Stimulated activated CD8-positive, alpha-beta memory T cell treated with anti-CD3 and anti-CD28 coated beads, Interleukin-4, amount 100 ng/mL, for 24 hours (primary cell): ENCODE results near the gene TIE1.

Source experiments
- DNase-seq: peaks from one replicate; pipeline ENCODE4 v3.0.0-alpha.2; 2020; ENCODE audit warnings: low read depth

Gene TIE1

GRCh38 chr1:43300378-43301094 lies at the start of gene TIE1:
TIE1 (plus strand) TSS chr1:43300982; CDS start chr1:43301072, 90 bp downstream.
- DNase-seq = no peak

GRCh38 chr1:43251024-43251423 lies 49.8 kb upstream of the TIE1 start:
- DNase-seq = no peak

DNA sequence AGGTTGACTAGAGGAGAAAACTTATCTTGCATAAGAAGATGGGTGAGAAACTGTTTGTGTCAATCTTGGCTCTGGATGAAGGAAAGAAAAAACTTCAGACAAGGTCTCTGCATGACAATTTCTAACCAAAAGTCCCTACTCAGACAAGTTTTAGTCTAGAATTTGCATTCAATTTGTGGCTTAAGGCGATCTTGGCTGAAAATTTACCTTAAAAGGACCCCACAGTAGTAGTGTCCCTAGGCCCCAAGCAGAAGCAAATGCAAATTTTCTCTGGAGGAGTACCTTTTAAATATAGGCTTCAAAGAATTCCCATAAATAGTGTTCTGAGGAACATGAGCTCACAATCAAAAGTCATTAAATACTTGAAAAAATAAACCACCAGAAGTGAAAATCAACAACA lies 48.6 kb upstream of the TIE1 start:
- DNase-seq = no peak

- DNase-seq = no peak
These were observed 47.6 kb upstream of the TIE1 start for GRCh38 chr1:43253173-43253572.

GRCh38 chr1:43253876-43254275 lies 46.9 kb upstream of the TIE1 start:
- DNase-seq = no peak

DNA sequence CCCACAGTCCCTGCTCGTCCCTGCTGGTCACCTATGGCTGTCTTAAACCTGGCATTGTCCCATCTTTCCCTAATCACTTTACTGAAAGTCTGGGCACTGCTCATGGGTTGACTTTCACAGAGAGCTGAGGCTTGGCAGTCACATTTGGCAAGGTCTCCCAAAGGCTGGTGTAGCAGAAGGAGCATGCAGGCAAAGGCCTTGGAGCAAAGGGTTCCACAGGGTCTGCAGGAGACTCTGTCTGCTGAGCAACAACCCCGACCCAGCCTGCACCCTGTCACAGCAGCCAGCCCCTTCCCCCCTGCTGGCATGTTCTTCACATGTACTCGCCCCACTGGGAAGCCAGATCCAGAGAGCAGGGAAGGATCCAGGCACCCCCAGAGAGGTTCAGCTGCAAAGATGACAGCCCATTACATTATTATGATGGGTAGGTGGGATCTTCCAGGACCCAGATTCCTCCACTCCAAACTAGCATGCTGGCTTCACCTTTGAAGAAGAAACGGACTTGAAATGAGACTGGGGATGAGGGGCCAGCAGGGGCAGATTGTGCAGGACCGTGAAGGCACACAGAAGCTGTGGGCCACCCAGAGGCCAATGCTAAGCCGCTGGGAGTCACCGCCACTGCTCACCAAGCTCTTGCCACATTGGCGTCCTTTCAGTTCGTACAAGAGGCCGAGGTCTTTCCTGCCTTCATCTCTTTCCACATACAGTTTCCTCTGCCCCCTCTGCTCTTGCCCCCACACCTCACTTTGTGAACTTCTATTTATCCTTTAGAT lies 45.2 kb upstream of the TIE1 start:
- DNase-seq = no peak

- no peak for DNase-seq
These were observed 43.9 kb upstream of the TIE1 start for GRCh38 chr1:43256675-43257570.

DNA sequence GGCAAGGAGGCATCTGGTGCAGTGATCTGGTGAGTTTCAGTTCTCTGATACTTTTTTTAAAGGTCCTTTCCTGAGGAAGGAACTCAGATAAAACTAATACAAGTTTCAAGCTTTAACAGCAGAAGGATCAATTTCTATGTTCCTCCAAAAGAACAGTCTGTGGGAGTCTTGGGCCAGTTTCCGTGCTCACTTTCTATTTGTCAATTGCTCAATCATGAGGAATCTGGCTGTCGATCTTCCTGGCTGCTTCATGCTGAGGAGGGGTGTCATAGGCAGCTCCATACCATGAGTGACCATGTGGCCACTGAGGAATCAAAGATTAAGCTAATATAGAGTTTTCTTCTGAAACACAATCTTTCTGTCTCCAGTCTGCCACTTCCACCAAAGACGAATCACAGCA lies 42.4 kb upstream of the TIE1 start:
- no peak for DNase-seq

- DNase-seq = no peak
These were observed 35.4 kb upstream of the TIE1 start for GRCh38 chr1:43265431-43265830.

DNA sequence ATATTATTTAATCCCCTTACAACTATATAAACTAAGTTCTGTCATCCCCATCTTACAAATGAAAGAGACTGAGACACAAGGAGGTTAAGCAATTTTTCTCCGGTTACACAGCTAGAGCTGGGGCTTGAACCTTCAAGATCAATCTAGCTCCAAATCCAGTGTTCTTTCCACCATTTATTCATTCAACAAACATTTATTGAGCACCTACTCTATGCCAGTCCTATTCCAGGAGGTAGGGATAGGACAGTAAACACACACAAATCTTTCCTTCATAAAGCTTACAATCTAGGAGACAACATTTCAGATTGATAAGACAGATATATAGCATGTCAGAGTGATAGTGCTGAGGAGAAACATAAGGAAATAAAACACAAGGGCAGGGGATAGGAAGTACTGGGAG lies 33.9 kb upstream of the TIE1 start:
- no peak for DNase-seq

DNA sequence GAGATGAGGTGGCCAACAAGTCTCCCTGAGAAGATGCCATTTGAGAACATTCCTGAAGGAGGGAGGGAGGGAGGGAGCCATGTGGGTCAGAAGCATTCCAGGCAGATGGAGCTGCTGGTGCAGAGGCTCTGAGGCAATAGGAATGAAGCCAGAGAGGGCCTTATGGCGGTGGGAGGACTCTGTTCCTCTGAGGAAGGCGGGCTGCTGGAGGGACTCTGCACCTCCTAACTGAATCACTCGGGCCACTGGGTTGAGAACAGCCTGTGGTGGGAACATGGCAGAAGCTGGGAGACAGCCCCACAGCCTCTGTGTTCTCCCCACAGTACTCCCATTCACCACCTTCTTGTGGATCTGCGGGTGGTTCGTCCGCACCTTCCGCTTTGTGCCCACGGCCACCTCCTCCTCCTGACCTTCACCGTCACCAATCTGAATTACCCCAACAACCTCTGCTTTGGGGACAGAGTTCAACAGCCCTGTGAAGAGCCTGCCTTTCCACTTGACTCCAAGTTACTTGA lies 33.4 kb upstream of the TIE1 start:
- no peak for DNase-seq

- no peak for DNase-seq
These were observed 32.9 kb upstream of the TIE1 start for GRCh38 chr1:43267818-43268425.

DNA sequence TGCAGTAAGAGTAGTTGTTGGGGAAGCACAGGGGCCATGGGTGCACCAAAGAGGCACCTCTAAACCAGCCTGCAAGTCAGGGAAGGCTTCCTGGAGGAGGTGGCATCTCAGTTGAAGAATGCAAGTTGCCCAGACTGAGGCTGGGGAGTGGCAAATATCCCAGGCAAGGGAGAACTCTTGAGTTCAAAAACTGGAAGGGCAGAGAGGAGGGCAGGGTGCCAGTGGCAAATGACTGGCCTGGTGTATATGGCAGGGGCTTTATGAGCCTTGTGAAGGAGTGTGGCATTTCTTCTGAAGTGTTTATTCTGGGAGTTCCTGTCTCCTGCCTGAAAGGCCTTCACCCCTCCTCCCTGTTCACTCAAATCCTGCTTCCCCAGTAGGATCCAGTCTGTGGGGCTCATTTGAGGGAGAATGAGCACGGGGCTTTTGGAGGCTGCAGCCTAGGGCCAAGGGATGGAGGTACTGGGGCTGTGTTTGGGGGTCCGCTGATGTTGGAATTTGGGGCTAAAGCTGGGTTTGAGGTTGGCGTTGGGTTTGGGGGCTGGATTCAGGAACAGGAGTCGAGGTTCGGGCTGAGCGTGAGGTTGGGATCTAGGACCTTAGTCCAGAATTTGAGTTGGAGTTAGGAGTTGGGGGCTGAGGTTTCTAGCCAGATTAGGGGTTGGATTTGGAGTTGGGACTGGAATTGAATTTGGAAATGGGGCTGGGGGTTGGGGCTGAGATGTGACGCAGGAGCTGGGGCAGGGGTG lies 31.0 kb upstream of the TIE1 start, which contains the start of gene TMEM125:
TMEM125 (plus strand) TSS at position 357 of the 749 bp plus-strand sequence. CDS start 2,740 bp downstream, outside the sequence.
- no peak for DNase-seq

- no peak for DNase-seq
These were observed 30.2 kb upstream of the TIE1 start for GRCh38 chr1:43270421-43271095.

- DNase-seq = no peak
These were observed 29.3 kb upstream of the TIE1 start for GRCh38 chr1:43271186-43272118.

- DNase-seq = no peak
These were observed 28.6 kb upstream of the TIE1 start for GRCh38 chr1:43272161-43272560.

GRCh38 chr1:43272576-43273571 lies 27.9 kb upstream of the TIE1 start:
- DNase-seq = no peak

GRCh38 chr1:43273708-43274107 lies 27.1 kb upstream of the TIE1 start:
- DNase-seq = no peak
